ENCODE data around the gene TMPRSS13.

The TMPRSS13 gene

GRCh38 chr11:117892651-117893050 is 36.6 kb downstream of the TMPRSS13 start:
- no peak for DNase-seq (ENCODE audit: low read depth)
- no peak overlapping the region for H3K4me3 ChIP-seq (ENCODE audit: low read depth, low read length)
- TF ChIP-seq, protein P1, sequence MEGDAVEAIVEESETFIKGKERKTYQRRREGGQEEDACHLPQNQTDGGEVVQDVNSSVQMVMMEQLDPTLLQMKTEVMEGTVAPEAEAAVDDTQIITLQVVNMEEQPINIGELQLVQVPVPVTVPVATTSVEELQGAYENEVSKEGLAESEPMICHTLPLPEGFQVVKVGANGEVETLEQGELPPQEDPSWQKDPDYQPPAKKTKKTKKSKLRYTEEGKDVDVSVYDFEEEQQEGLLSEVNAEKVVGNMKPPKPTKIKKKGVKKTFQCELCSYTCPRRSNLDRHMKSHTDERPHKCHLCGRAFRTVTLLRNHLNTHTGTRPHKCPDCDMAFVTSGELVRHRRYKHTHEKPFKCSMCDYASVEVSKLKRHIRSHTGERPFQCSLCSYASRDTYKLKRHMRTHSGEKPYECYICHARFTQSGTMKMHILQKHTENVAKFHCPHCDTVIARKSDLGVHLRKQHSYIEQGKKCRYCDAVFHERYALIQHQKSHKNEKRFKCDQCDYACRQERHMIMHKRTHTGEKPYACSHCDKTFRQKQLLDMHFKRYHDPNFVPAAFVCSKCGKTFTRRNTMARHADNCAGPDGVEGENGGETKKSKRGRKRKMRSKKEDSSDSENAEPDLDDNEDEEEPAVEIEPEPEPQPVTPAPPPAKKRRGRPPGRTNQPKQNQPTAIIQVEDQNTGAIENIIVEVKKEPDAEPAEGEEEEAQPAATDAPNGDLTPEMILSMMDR (IDR thresholded peaks at IDR 0.05; ENCODE audit: control insufficient read depth, extremely low read depth, insufficient read depth), result no peak

GRCh38 chr11:117891362-117891761 is 37.8 kb downstream of the TMPRSS13 start:
- H3K4me3 ChIP-seq (ENCODE audit: low read depth, low read length), result no peak overlapping the region
- TF ChIP-seq, protein P1 (IDR thresholded peaks at IDR 0.05; ENCODE audit: control insufficient read depth, extremely low read depth, insufficient read depth), result no peak
- no peak for DNase-seq (ENCODE audit: low read depth)

GRCh38 chr11:117888139-117888566 is 41.0 kb downstream of the TMPRSS13 start:
- TF ChIP-seq, protein P1 (IDR thresholded peaks at IDR 0.05; ENCODE audit: control insufficient read depth, extremely low read depth, insufficient read depth), result no peak
- DNase-seq (ENCODE audit: low read depth), result no peak
- H3K4me3 ChIP-seq (ENCODE audit: low read depth, low read length), result no peak overlapping the region

GRCh38 chr11:117887431-117888138 is 41.6 kb downstream of the TMPRSS13 start:
- H3K4me3 ChIP-seq (ENCODE audit: low read depth, low read length), result no peak overlapping the region
- TF ChIP-seq, protein P1 (IDR thresholded peaks at IDR 0.05; ENCODE audit: control insufficient read depth, extremely low read depth, insufficient read depth), result no peak
- DNase-seq (ENCODE audit: low read depth), result no peak

GRCh38 chr11:117885777-117886176 is 43.4 kb downstream of the TMPRSS13 start:
- TF ChIP-seq, protein P1 (IDR thresholded peaks at IDR 0.05; ENCODE audit: control insufficient read depth, extremely low read depth, insufficient read depth), result no peak
- DNase-seq (ENCODE audit: low read depth), result no peak
- H3K4me3 ChIP-seq (ENCODE audit: low read depth, low read length), result no peak overlapping the region

- no peak overlapping the region for H3K4me3 ChIP-seq (ENCODE audit: low read depth, low read length)
- no peak for DNase-seq (ENCODE audit: low read depth)
- TF ChIP-seq, protein P1 (IDR thresholded peaks at IDR 0.05; ENCODE audit: control insufficient read depth, extremely low read depth, insufficient read depth), result no peak
These were observed 44.2 kb downstream of the TMPRSS13 start for GRCh38 chr11:117884994-117885393.

DNA sequence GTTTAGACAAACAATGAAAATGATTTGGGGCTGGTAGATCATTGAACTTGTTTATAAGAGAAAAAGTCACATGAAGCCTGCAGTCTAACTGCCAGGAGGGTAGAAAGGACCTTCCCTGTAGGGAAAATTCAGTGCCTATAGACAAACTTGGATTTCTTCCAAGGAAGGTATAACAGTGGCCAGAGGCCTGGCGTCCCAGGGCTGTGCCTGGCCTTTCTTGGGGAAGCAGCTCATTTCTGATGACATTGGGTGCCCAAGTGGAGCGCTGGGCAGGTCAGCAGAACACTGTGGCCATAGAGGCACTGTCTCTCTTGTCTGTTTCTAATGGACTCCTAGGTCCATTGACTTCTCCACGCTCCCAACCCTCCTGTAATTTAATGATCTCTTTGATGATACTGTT is 46.1 kb downstream of the TMPRSS13 start:
- TF ChIP-seq, protein P1 (IDR thresholded peaks at IDR 0.05; ENCODE audit: control insufficient read depth, extremely low read depth, insufficient read depth), result no peak
- DNase-seq (ENCODE audit: low read depth), result no peak
- H3K4me3 ChIP-seq (ENCODE audit: low read depth, low read length), result no peak overlapping the region
